A673 (cell line): ENCODE measurements around the gene NGB. TPM values are rescaled to one million over a fixed set of nuclear protein-coding genes. Genes with fewer than 3 reads are reported as not detected.

Experiments used
- BruUV-seq: library from RNA; stranded (reverse); fragments of 400-500 nt; replicated peaks from 2 replicates; lab custom pipeline; 2021; lab: Mats Ljungman, UMichigan
- CTCF ChIA-PET: fragments of 300-600 bp; sonication (Branson Sonifier 250); formaldehyde crosslinking; loops from one replicate; lab custom pipeline; 2022; ENCODE audit warnings: antibody characterized with exemption; lab: Charles Lee
- POLR2A ChIA-PET: fragments of 300-600 bp; sonication (Branson Sonifier 250); formaldehyde crosslinking; loops from one replicate; lab custom pipeline; 2022; ENCODE audit warnings: antibody characterized with exemption; ENCODE audit not compliant: low non-redundant PET; lab: Charles Lee
- DNase-seq: peaks from one replicate; pipeline ENCODE4 v3.0.0-alpha.2; 2015; ENCODE audit warnings: low spot score
- H3K27ac ChIP-seq: fragments of 200-600 bp; sonication (generic); 2 replicates; pipeline ENCODE4 v1.5.1; 2016; ENCODE audit warnings: mixed run types, low read depth, mild to moderate bottlenecking, mixed read lengths, antibody characterized with exemption, low read length; ENCODE audit not compliant: poor library complexity, severe bottlenecking
- H3K27me3 ChIP-seq: fragments of 200-600 bp; sonication (generic); replicated peaks from 2 replicates; pipeline ENCODE4 v1.6.1; 2017; ENCODE audit warnings: mixed run types, low read depth, mild to moderate bottlenecking, mixed read lengths, antibody characterized with exemption, low read length; ENCODE audit not compliant: insufficient read depth, poor library complexity
- H3K36me3 ChIP-seq: fragments of 200-600 bp; sonication (generic); 2 replicates; pipeline ENCODE4 v1.6.1; 2016; ENCODE audit warnings: mixed run types, mild to moderate bottlenecking, mixed read lengths, antibody characterized with exemption, low read length; ENCODE audit not compliant: insufficient read depth, poor library complexity, severe bottlenecking
- H3K4me1 ChIP-seq: fragments of 200-600 bp; sonication (generic); 2 replicates; pipeline ENCODE4 v1.6.1; 2017; ENCODE audit warnings: mixed run types, mild to moderate bottlenecking, mixed read lengths, antibody characterized with exemption, low read length; ENCODE audit not compliant: insufficient read depth, poor library complexity, severe bottlenecking
- H3K4me3 ChIP-seq: fragments of 200-600 bp; sonication (generic); 2 replicates; pipeline ENCODE4 v1.5.1; 2016; ENCODE audit warnings: low read depth, mixed run types, mild to moderate bottlenecking, mixed read lengths, low read length; ENCODE audit not compliant: poor library complexity, severe bottlenecking
- H3K9me3 ChIP-seq: fragments of 200-600 bp; sonication (generic); 2 replicates; pipeline ENCODE4 v1.6.1; 2016; ENCODE audit warnings: mixed run types, low read depth, mild to moderate bottlenecking, mixed read lengths, antibody characterized with exemption, low read length; ENCODE audit not compliant: poor library complexity, severe bottlenecking
- EZH2 ChIP-seq: fragments of 200-600 bp; sonication (generic); IDR thresholded peaks from 2 replicates; pipeline ENCODE4 v1.6.1; 2017; ENCODE audit warnings: borderline replicate concordance, low read depth, mild to moderate bottlenecking, mixed read lengths, antibody characterized with exemption, low read length; ENCODE audit not compliant: poor library complexity, severe bottlenecking
- intact Hi-C: fragments of 100-400 bp; cut with micrococcal nuclease; formaldehyde crosslinking; loops from one replicate; pipeline ENCODE4 v1.10.0; 2022; ENCODE audit not compliant: unreplicated experiment
- total RNA-seq: library from RNA; stranded (reverse); gene quantifications from 2 replicates; pipeline ENCODE4 v1.2.3, GENCODE V29; 2021
- TF ChIP-seq, protein P1 (sequence below): fragments of 300-800, 200-600 bp; sonication (generic); conservative IDR thresholded peaks from 2 replicates; pipeline ENCODE4 v1.5.1; 2017; ENCODE audit warnings: low read depth, mild to moderate bottlenecking, antibody characterized with exemption, low read length, moderate library complexity, mixed read lengths

Gene NGB
- total RNA-seq, 1 experiment from 2014 or later = not detected

DNA sequence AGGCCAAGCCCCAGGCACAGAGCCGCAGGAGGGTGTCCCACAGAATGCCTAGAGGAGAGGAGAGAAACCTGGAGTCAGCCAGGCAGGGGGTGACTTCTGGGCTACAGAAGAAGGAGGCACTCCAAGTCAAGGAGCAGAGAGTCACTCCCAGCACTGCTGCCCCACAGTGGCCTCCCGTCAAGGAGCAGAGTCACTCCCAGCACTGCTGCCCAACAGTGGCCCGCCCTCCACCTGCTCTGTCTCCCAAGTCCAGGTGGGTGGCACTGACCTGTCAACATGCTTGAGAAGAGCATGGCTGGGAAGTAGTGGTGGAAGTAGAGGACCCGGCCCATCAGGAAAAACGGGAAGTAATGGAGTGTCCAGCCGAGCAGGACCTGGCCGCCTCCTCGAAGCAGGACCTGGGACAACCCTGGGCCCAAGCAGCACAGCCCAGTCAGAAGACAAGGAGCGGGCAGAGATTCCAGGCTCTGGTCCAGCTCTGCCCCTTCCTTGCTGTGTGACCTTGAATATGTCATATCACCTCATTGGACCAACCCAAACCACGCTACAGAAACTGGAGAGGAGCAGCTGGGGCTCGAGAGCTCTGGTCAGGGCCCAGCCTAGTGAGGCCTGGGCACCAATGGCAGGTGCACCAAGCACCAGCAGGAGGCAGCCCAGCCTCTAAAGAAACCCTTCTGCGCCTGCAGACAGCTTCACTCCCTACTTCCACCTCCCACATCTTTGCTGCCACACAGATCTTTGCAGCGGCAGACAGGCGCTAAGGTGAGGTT, 7.6 kb upstream of the NGB start:
- no peak for TF ChIP-seq EZH2
- Histone ChIP-seq H3K9me3 (no peaks in the 10 kb centered on the region), H3K4me3 (no peak overlapping the region), H3K27ac (no peak overlapping the region), H3K4me1 (no peaks in the 10 kb centered on the region), H3K27me3 (no peaks in the 10 kb centered on the region), H3K36me3 (no peaks in the 10 kb centered on the region)
- ChIA-PET CTCF (no interaction called here), POLR2A (no interaction called here)
- no peak for DNase-seq
- BruUV-seq = no TSS peak
- intact Hi-C loops = no loop called here

DNA sequence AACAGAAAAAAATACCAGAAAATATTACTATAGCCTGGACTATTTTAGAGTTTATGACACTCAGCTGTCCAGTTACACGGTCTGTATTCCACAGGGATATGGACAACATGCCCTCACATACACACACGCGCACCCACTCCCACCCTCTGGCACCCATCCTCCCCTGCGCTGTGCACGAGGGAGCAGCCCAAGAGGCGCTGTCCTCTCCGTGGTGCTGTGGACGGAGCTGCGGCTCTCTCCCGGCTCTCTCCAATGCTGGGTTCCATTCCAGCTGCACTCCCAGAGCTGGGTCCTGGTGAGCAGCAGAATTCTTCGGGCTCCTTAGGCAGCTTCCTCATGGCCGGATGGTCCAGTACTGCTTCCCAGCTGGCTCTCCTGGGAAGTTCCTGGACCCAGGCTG, 6.0 kb upstream of the NGB start:
- no peaks in the 10 kb centered on the region for H3K36me3 ChIP-seq
- DNase-seq = no peak
- no peak overlapping the region for H3K27ac ChIP-seq
- ChIA-PET CTCF (no interaction called here), POLR2A (no interaction called here)
- H3K27me3 ChIP-seq = no peaks in the 10 kb centered on the region
- no peaks in the 10 kb centered on the region for H3K4me1 ChIP-seq
- TF ChIP-seq, protein P1, sequence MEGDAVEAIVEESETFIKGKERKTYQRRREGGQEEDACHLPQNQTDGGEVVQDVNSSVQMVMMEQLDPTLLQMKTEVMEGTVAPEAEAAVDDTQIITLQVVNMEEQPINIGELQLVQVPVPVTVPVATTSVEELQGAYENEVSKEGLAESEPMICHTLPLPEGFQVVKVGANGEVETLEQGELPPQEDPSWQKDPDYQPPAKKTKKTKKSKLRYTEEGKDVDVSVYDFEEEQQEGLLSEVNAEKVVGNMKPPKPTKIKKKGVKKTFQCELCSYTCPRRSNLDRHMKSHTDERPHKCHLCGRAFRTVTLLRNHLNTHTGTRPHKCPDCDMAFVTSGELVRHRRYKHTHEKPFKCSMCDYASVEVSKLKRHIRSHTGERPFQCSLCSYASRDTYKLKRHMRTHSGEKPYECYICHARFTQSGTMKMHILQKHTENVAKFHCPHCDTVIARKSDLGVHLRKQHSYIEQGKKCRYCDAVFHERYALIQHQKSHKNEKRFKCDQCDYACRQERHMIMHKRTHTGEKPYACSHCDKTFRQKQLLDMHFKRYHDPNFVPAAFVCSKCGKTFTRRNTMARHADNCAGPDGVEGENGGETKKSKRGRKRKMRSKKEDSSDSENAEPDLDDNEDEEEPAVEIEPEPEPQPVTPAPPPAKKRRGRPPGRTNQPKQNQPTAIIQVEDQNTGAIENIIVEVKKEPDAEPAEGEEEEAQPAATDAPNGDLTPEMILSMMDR = no peak
- TF ChIP-seq EZH2 = no peak
- H3K9me3 ChIP-seq = no peaks in the 10 kb centered on the region
- no peak overlapping the region for H3K4me3 ChIP-seq
- BruUV-seq = no TSS peak
- intact Hi-C loops = no loop called here

DNA sequence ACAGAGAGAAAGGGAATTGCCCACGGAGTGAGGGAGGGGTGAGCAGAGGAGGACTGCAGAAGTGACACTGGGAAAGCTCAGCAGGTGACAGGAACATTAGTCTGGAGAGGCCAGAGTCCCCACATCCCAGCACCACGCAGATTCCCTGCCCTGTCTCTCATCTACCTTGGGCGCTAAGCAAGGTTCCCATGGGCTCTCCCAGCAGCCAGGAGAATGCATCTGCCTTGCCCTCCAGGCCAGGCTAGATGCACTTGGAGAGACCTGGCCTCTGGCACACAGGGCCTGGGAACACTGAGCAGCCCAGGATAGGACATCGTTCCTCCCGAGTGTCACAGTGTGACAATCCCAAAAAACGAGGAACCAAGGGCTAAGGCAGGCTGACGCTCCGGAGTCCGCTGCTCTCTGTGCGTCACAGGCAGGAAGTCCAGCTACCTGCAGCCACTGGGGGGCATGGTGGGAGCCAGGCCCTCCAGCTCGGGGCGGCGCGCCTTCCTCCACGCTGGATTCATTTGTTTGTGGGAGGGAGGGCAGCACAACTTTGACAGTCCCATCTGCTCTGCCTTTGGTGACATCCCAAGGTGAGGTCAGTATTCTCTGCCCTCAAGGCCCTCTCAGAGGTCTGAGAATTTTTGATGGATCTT, 5.4 kb upstream of the NGB start:
- H3K4me1 ChIP-seq = no peaks in the 10 kb centered on the region
- no TSS peak for BruUV-seq
- TF ChIP-seq, protein P1 = no peak
- no peak for TF ChIP-seq EZH2
- H3K9me3 ChIP-seq = no peaks in the 10 kb centered on the region
- intact Hi-C loops = no loop called here
- DNase-seq = no peak
- no peak overlapping the region for H3K27ac ChIP-seq
- ChIA-PET POLR2A (no interaction called here), CTCF (no interaction called here)
- H3K27me3 ChIP-seq = peaks cover 4% of the 10 kb centered on the region
- no peaks in the 10 kb centered on the region for H3K36me3 ChIP-seq
- no peak overlapping the region for H3K4me3 ChIP-seq

DNA sequence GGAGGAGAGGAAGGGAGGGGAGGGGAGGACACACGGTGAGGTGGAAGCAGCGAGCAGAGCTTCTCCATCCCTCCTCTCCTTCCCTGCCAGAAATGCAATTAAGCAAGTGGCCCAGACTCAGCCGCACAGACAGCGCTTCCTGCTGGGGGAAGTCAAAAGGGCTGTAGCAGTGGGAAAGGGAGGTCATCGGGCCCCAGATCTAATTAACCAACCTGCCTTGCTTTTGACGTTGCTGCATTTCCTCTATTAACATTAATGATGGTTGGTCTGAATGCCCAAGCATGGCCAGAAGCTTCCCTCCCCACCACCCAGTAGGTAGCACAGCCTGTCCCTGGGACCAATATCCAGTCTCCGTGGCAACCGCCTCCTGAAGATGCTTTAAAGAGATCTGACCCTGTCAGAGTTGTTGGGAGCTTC, 4.6 kb upstream of the NGB start:
- intact Hi-C loops = no loop called here
- no peaks in the 10 kb centered on the region for H3K9me3 ChIP-seq
- DNase-seq = no peak
- no peaks in the 10 kb centered on the region for H3K4me1 ChIP-seq
- POLR2A ChIA-PET = no interaction called here
- H3K27me3 ChIP-seq = peaks cover 12% of the 10 kb centered on the region
- H3K36me3 ChIP-seq = no peaks in the 10 kb centered on the region
- no peak for TF ChIP-seq EZH2
- TF ChIP-seq, protein P1 = no peak
- no peak overlapping the region for H3K4me3 ChIP-seq
- no TSS peak for BruUV-seq
- no peak overlapping the region for H3K27ac ChIP-seq
- CTCF ChIA-PET = no interaction called here
